Endothelial cell of umbilical vein (primary cell): ENCODE measurements around the gene SOCS7. TPM values are rescaled to one million over a fixed set of nuclear protein-coding genes. Genes with fewer than 3 reads are reported as not detected.

Source experiments
- BruUV-seq: library from RNA; stranded (reverse); fragments of 400-500 nt; replicated peaks from 2 replicates; lab custom pipeline; 2021; lab: Mats Ljungman, UMichigan
- CTCF ChIA-PET: fragments of 300-600, 350-600 bp; sonication (Branson Sonifier 250); formaldehyde crosslinking; loops from one replicate; lab custom pipeline; 2021; ENCODE audit warnings: antibody characterized with exemption, inconsistent platforms; lab: Charles Lee
- POLR2A ChIA-PET: fragments of 300-600, 350-600 bp; sonication (Branson Sonifier 250); formaldehyde crosslinking; loops from one replicate; lab custom pipeline; 2021; ENCODE audit warnings: antibody characterized with exemption, inconsistent platforms; lab: Charles Lee
- DNase-seq: peaks from one replicate; pipeline ENCODE4 v3.0.0-alpha.2; 2011; ENCODE audit warnings: low read depth, low spot score
- FAIRE-seq: peaks from 2 replicates; lab custom pipeline; 2011; peaks lifted over from hg19 to GRCh38; lab: Jason Lieb, UNC
- H2AFZ ChIP-seq: 2 replicates; pipeline ENCODE4 v1.6.0; 2012; ENCODE audit warnings: low read depth, low read length, control low read depth, inconsistent platforms
- H3K27ac ChIP-seq: 2 replicates; pipeline ENCODE4 v1.5.1; 2011; ENCODE audit warnings: low read depth, mild to moderate bottlenecking, control low read depth, low read length, moderate library complexity; ENCODE audit not compliant: insufficient read depth
- H3K27me3 ChIP-seq, 2 experiments: 2 replicates each; pipeline versions ENCODE4 v1.6.0 to v1.6.1; 2011; ENCODE audit warnings: low read length in 2 of 2, mixed read lengths in 1 of 2; ENCODE audit not compliant: control insufficient read depth in 2 of 2, insufficient read depth in 2 of 2
- H3K36me3 ChIP-seq, 2 experiments: 2 replicates in 1 of 2; 3 replicates in 1 of 2; pipeline ENCODE4 v1.5.1; 2011; ENCODE audit warnings: low read length in 2 of 2, mild to moderate bottlenecking in 1 of 2, moderate library complexity in 1 of 2; ENCODE audit not compliant: control insufficient read depth in 2 of 2, insufficient read depth in 2 of 2; ENCODE audit errors: extremely low read depth in 1 of 2
- H3K4me1 ChIP-seq: 3 replicates; pipeline ENCODE4 v1.5.1; 2011; ENCODE audit warnings: mild to moderate bottlenecking, low read length; ENCODE audit not compliant: control insufficient read depth, insufficient read depth; ENCODE audit errors: extremely low read depth
- H3K4me2 ChIP-seq: 2 replicates; pipeline ENCODE4 v1.6.1; 2011; ENCODE audit warnings: low read length, control low read depth, mixed read lengths; ENCODE audit not compliant: insufficient read depth
- H3K4me3 ChIP-seq, 3 experiments: fragments of 200-600 bp in 1 of 3; sonication (generic), shearing (Covaris generic) in 1 of 3; replicated peaks in 1 of 3; 2 replicates each; pipeline ENCODE4 v1.5.1; 2011 to 2016; ENCODE audit warnings: control low read depth in 3 of 3, low read length in 3 of 3, mild to moderate bottlenecking in 2 of 3, inconsistent platforms in 1 of 3, low read depth in 1 of 3, moderate library complexity in 1 of 3; ENCODE audit not compliant: insufficient read depth in 1 of 3
- H3K79me2 ChIP-seq: 2 replicates; pipeline ENCODE4 v1.6.0; 2012; ENCODE audit warnings: low read length, inconsistent platforms; ENCODE audit not compliant: control insufficient read depth, insufficient read depth
- H3K9ac ChIP-seq: replicated peaks from 2 replicates; pipeline ENCODE3; 2011; ENCODE audit warnings: low read length, control low read depth; ENCODE audit not compliant: insufficient read depth; ENCODE audit errors: extremely low read depth
- H3K9me1 ChIP-seq: replicated peaks from 3 replicates; pipeline ENCODE4 v1.6.0; 2011; ENCODE audit warnings: mild to moderate bottlenecking, low read length; ENCODE audit not compliant: control insufficient read depth, insufficient read depth; ENCODE audit errors: extremely low read depth
- H3K9me3 ChIP-seq: replicated peaks from 2 replicates; pipeline ENCODE4 v1.5.1; 2012; ENCODE audit warnings: low read length, inconsistent platforms; ENCODE audit not compliant: control insufficient read depth, insufficient read depth
- H4K20me1 ChIP-seq: replicated peaks from 2 replicates; pipeline ENCODE3; 2011; ENCODE audit warnings: mild to moderate bottlenecking, low read length; ENCODE audit not compliant: control insufficient read depth, insufficient read depth; ENCODE audit errors: extremely low read depth
- CTCF ChIP-seq, 2 donors: IDR thresholded peaks; 1 replicate in 1 of 2; 2 replicates in 1 of 2; pipeline ENCODE4 v1.5.1; 2011; ENCODE audit warnings: low read length in 2 of 2, mild to moderate bottlenecking in 2 of 2, moderate library complexity in 2 of 2, control low read depth in 1 of 2, inconsistent platforms in 1 of 2, low read depth in 1 of 2; ENCODE audit not compliant: insufficient read depth in 1 of 2; ENCODE audit errors: extremely low read depth in 1 of 2
- EZH2 ChIP-seq: IDR thresholded peaks from 2 replicates; pipeline ENCODE4 v1.6.1; 2012; ENCODE audit warnings: borderline replicate concordance, low read depth, mild to moderate bottlenecking, moderate library complexity, low read length, inconsistent platforms; ENCODE audit not compliant: severe bottlenecking
- FOS ChIP-seq: IDR thresholded peaks from 2 replicates; pipeline ENCODE4 v1.6.1; 2011; ENCODE audit warnings: mild to moderate bottlenecking, low read length, moderate library complexity, borderline replicate concordance; ENCODE audit not compliant: insufficient read depth
- GATA2 ChIP-seq: IDR thresholded peaks from 2 replicates; pipeline ENCODE4 v1.7.0; 2011; ENCODE audit warnings: low read depth, mild to moderate bottlenecking, moderate library complexity, mixed read lengths, low read length; ENCODE audit not compliant: insufficient read length, insufficient read depth
- JUN ChIP-seq: IDR thresholded peaks from 2 replicates; pipeline ENCODE4 v1.6.1; 2011; ENCODE audit warnings: borderline replicate concordance, low read depth; ENCODE audit not compliant: insufficient read length, insufficient read depth
- MAX ChIP-seq: IDR thresholded peaks from 2 replicates; pipeline ENCODE4 v1.6.1; 2011; ENCODE audit not compliant: insufficient read depth, insufficient read length
- MYC ChIP-seq: IDR thresholded peaks from one replicate; pipeline ENCODE4 v1.6.1; 2011; ENCODE audit warnings: mild to moderate bottlenecking, low read depth, low read length
- POLR2A ChIP-seq: IDR thresholded peaks from 2 replicates; pipeline ENCODE4 v1.6.1; 2012; ENCODE audit warnings: low read depth, mild to moderate bottlenecking, control low read depth, low read length
- POLR2AphosphoS5 ChIP-seq: IDR thresholded peaks from 2 replicates; pipeline ENCODE4 v1.6.1; 2012; ENCODE audit warnings: low read depth, mild to moderate bottlenecking, control low read depth, low read length, moderate library complexity; ENCODE audit not compliant: insufficient read depth
- dilution Hi-C: fragments of 300-500 bp; cut with MboI; formaldehyde crosslinking; loops from one replicate; pipeline ENCODE4 v1.15.0; 2019; ENCODE audit warnings: low sequenced_read_pairs; ENCODE audit not compliant: extremely low pct_ligation_motif_present
- intact Hi-C: fragments of 100-400 bp; cut with micrococcal nuclease; formaldehyde crosslinking; loops from one replicate; pipeline ENCODE4 v1.10.0; 2022
- polyA plus RNA-seq, 4 experiments: library from polyadenylated mRNA; depleted of rRNA in 3 of 4; stranded (reverse) in 3 of 4; unstranded in 1 of 4; fragments of >200 nt; gene quantifications; 2 replicates each; pipeline versions ENCODE4 v1.2.1 to v1.2.3, GENCODE V29; 2011 to 2012; ENCODE audit warnings: missing spikeins in 1 of 4
- total RNA-seq: library from RNA; stranded (reverse); gene quantifications from 2 replicates; pipeline ENCODE4 v1.2.3, GENCODE V29; 2021

SOCS7 gene
- total and polyA plus RNA-seq, 2 donors (not counting 3 experiments of a cell fraction or from before 2014, with no cell fraction given), result 5.9 to 10.4 TPM

- H2AFZ ChIP-seq, result no peak overlapping the region
- CTCF ChIA-PET, result interaction anchor here (1.3 to 2.4 kb wide), 2 partner anchors 12 to 29 kb away, joined by 6 to 28 read pairs; no protein-coding TSS in a partner anchor
These were observed 31.2 kb upstream of the SOCS7 start for GRCh38 chr17:38320482-38320881.

GRCh38 chr17:38322156-38322779 is 29.4 kb upstream of the SOCS7 start:
- intact Hi-C loops (no loop called here), dilution Hi-C loops (no loop called here)
- ChIA-PET CTCF (interaction anchor here (0.6 to 2.4 kb wide), 12 partner anchors 10 to 345 kb away, joined by 3 to 28 read pairs (median 4); partner anchors contain the start of genes MRPL45 and SOCS7), POLR2A (no interaction called here)
- no peak overlapping the region for H2AFZ ChIP-seq
- H3K27me3 ChIP-seq, result no peaks in the 10 kb centered on the region
- no peaks in the 10 kb centered on the region for H3K9me1 ChIP-seq
- no peak for FAIRE-seq
- no peak for DNase-seq
- no peak overlapping the region for H3K9ac ChIP-seq
- BruUV-seq, result TSS peak; percentile 60
- no peaks in the 10 kb centered on the region for H3K79me2 ChIP-seq
- H3K27ac ChIP-seq, result no peak overlapping the region
- H3K4me1 ChIP-seq, result peaks cover 5% of the 10 kb centered on the region
- no peak overlapping the region for H3K4me3 ChIP-seq
- H3K36me3 ChIP-seq, result peaks cover 0 to 13% of the 10 kb centered on the region in 2 experiments
- no peaks in the 10 kb centered on the region for H4K20me1 ChIP-seq
- H3K9me3 ChIP-seq, result no peaks in the 10 kb centered on the region
- TF ChIP-seq POLR2A, result no peak
- peak; percentile 15 to 70 for TF ChIP-seq CTCF (IDR thresholded peaks at IDR 0.05; ENCODE audit: extremely low read depth in 1 of 2, insufficient read depth in 1 of 2, low read depth in 1 of 2, low read length in 2 of 2)
- TF ChIP-seq JUN, result no peak
- TF ChIP-seq MAX, result no peak
- H3K4me2 ChIP-seq, result no peak overlapping the region

More at GRCh38 chr17:38320482-38320881, 31.2 kb upstream of the SOCS7 start:
- Histone ChIP-seq H3K9me3 (no peaks in the 10 kb centered on the region), H3K4me3 (no peak overlapping the region), H3K9ac (no peak overlapping the region), H3K27ac (no peak overlapping the region), H3K79me2 (no peaks in the 10 kb centered on the region), H3K4me2 (no peak overlapping the region), H3K27me3 (no peaks in the 10 kb centered on the region), H3K36me3 (peaks cover 0 to 13% of the 10 kb centered on the region in 2 experiments), H3K9me1 (no peaks in the 10 kb centered on the region), H3K4me1 (peaks cover 3% of the 10 kb centered on the region), H4K20me1 (no peaks in the 10 kb centered on the region)
- DNase-seq (no peak), FAIRE-seq (no peak)
- POLR2A ChIA-PET, result no interaction called here
- BruUV-seq, result no TSS peak
- TF ChIP-seq POLR2AphosphoS5 (no peak), FOS (no peak), MYC (no peak), MAX (no peak), GATA2 (no peak), EZH2 (no peak)
- intact Hi-C loops (no loop called here), dilution Hi-C loops (no loop called here)
